ENCODE data around the gene SNAPIN. TPM values are rescaled to one million over a fixed set of nuclear protein-coding genes. Genes with fewer than 3 reads are reported as not detected.

The SNAPIN gene
- total RNA-seq, 4 donors from 2014 or later: 58.9 to 77.4 (median 69.4) TPM

DNA sequence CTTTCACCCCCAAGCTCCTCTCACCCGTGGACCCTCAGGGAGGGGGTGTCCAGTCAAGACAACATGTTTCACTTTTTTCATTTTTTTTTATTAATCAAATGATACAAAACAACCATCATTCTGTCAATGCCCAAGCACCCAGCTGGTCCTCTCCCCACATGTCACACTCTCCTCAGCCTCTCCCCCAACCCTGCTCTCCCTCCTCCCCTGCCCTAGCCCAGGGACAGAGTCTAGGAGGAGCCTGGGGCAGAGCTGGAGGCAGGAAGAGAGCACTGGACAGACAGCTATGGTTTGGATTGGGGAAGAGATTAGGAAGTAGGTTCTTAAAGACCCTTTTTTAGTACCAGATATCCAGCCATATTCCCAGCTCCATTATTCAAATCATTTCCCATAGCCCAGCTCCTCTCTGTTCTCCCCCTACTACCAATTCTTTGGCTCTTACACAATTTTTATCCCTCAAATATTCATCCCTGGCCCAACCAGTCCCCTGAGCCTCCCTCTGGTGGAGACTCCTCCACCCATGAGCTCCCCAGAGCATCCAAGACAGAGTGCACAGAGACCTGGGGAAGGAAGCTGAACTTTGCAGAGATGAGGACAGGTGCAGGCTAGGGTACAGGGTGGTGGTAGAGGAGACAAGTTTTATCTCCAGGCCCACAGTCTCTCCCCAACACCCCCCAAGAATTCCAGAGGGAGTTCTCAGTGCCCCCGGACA is 44.2 kb upstream of the SNAPIN start:
- peak overlapping the region in 1 of 4 donors; percentile 12 for H3K27ac ChIP-seq
- 52 to 100% methylated on average over 1 to 2 of the region's 2 CpGs for WGBS, 2 donors (ENCODE audit: low coverage in 1 of 2)
- ATAC-seq: no peak

DNA sequence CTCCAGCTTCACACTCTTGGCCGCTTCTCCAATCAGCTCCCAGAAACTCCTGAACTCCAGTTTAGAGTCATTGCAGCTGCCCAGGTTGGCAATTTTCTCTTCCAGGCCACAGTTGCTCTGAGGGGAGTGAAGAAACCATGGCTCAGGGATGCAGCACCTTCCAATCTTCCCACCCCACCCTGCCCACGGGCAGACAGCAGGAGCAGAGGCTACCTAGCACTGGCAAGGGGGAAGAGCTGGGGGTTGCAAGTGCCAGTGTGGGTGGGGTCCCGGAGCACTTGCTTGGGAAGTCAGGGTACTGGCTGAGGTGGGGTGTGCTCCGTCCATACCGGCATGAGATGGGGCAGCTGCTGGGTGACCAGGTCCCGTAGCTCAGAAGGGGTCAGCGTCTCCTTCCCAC is 43.6 kb upstream of the SNAPIN start:
- Histone ChIP-seq H3K36me3 (peaks cover 0 to 20% of the 10 kb centered on the region in 2 donors), H3K4me3 (no peak overlapping the region), H3K4me1 (peaks cover 0 to 42% (median 34%) of the 10 kb centered on the region in 3 donors), H3K27ac (peak overlapping the region in 1 of 4 donors; percentile 12), H3K27me3 (no peaks in the 10 kb centered on the region), H3K9me3 (no peaks in the 10 kb centered on the region)
- TF ChIP-seq, protein P1, sequence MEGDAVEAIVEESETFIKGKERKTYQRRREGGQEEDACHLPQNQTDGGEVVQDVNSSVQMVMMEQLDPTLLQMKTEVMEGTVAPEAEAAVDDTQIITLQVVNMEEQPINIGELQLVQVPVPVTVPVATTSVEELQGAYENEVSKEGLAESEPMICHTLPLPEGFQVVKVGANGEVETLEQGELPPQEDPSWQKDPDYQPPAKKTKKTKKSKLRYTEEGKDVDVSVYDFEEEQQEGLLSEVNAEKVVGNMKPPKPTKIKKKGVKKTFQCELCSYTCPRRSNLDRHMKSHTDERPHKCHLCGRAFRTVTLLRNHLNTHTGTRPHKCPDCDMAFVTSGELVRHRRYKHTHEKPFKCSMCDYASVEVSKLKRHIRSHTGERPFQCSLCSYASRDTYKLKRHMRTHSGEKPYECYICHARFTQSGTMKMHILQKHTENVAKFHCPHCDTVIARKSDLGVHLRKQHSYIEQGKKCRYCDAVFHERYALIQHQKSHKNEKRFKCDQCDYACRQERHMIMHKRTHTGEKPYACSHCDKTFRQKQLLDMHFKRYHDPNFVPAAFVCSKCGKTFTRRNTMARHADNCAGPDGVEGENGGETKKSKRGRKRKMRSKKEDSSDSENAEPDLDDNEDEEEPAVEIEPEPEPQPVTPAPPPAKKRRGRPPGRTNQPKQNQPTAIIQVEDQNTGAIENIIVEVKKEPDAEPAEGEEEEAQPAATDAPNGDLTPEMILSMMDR (IDR thresholded peaks at IDR 0.05): no peak
- no peak for TF ChIP-seq EP300 (IDR thresholded peaks at IDR 0.05)
- no peak for TF ChIP-seq POLR2A (IDR thresholded peaks at IDR 0.05)
- no peak for TF ChIP-seq POLR2AphosphoS5 (IDR thresholded peaks at IDR 0.05)
- ATAC-seq: no peak
- no CpG with 5 or more reads among the region's 7 CpGs for WGBS, 2 donors (ENCODE audit: low coverage in 1 of 2)

More for the DNA sequence above, 44.2 kb upstream of the SNAPIN start:
- no peaks in the 10 kb centered on the region for H3K27me3 ChIP-seq
- H3K36me3 ChIP-seq: peaks cover 0 to 14% of the 10 kb centered on the region in 2 donors
- TF ChIP-seq, protein P1 (IDR thresholded peaks at IDR 0.05): no peak
- TF ChIP-seq POLR2AphosphoS5 (IDR thresholded peaks at IDR 0.05) (no peak), EP300 (IDR thresholded peaks at IDR 0.05) (no peak), POLR2A (IDR thresholded peaks at IDR 0.05) (no peak)
- no peak overlapping the region for H3K4me3 ChIP-seq
- H3K4me1 ChIP-seq: peaks cover 0 to 48% (median 39%) of the 10 kb centered on the region in 3 donors
- no peaks in the 10 kb centered on the region for H3K9me3 ChIP-seq

DNA sequence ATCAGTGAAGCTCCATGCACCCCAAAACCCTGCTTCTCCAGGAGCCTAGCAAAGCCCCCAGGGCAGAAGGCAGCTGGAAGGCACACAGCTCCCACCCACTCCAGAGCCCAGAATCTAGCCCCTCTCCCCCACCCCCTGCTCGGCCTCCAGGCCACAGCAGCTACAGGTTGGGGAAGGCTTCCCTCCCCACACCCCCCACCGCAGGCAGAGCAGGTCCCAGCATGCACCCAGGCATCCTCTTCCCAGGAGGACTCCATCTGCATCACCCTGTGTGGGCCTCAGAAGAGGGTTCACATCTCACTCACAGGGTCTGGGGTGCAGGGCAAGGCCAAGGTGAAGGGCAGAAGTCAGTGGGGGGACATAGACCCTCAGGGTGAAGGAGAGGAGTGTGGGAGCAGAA is 43.1 kb upstream of the SNAPIN start:
- Histone ChIP-seq H3K36me3 (peaks cover 0 to 25% of the 10 kb centered on the region in 2 donors), H3K4me3 (no peak overlapping the region), H3K4me1 (peaks cover 0 to 37% (median 31%) of the 10 kb centered on the region in 3 donors), H3K27me3 (no peaks in the 10 kb centered on the region), H3K27ac (no peak overlapping the region), H3K9me3 (no peaks in the 10 kb centered on the region)
- TF ChIP-seq EP300 (IDR thresholded peaks at IDR 0.05): no peak
- TF ChIP-seq, protein P1 (IDR thresholded peaks at IDR 0.05): no peak
- ATAC-seq: no peak
- WGBS, 2 donors (ENCODE audit: low coverage in 1 of 2): no CpG with 5 or more reads among the region's 2 CpGs

DNA sequence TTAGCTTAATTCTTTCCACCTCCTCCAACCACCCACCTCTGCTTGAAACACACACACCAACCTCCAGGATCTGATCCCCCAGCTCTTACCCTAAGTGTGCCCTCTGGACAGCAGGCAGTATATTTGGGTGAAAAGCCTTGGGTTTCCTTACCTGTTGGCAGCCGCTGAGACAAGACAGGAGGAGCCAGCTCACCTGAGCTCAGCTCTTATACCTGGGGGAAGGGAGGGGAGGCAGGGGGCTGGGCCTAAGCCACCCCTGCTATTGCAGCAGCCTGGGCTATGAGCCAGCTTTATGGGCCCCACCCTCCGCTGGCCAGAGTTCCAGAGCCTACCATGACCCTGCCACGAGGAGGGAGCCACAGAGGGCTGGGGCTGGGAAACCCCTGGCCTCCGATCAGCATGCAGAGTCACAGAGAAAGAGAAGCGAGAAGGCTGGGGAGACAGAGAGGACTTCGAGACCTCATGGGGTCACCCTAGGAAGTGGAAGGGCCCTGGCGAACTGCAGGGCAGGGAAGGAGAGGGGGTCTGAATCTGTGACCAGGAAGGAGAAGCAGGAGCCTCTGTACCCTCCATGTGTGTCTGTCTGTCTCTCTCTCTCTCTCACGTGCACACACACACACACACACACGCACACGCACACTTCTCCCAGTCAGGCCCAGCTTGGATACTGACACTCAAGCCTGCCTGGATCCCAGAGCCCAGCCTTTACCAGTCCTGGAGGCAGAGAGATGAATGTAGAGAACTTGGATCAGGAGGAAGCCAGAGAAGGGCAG is 42.2 kb upstream of the SNAPIN start, which contains the start of gene S100A14:
Gene S100A14, minus strand, starts transcription at position 182 of the 773 bp plus-strand sequence. CDS start 467 bp downstream, outside the sequence.
- H3K4me1 ChIP-seq: peaks cover 0 to 28% (median 22%) of the 10 kb centered on the region in 3 donors
- TF ChIP-seq EP300 (IDR thresholded peaks at IDR 0.05) (no peak), POLR2A (IDR thresholded peaks at IDR 0.05) (no peak), POLR2AphosphoS5 (IDR thresholded peaks at IDR 0.05) (no peak)
- TF ChIP-seq, protein P1 (IDR thresholded peaks at IDR 0.05): no peak

More for the DNA sequence above, 42.2 kb upstream of the SNAPIN start, which contains the start of gene S100A14:
- H3K36me3 ChIP-seq: peaks cover 0 to 27% of the 10 kb centered on the region in 2 donors
- no peaks in the 10 kb centered on the region for H3K27me3 ChIP-seq
- H3K9me3 ChIP-seq: no peaks in the 10 kb centered on the region
- no peak for ATAC-seq
- H3K4me3 ChIP-seq: no peak within 1 kb of the TSS
- peak within 1 kb of the TSS in 2 of 4 donors; percentile 53 for H3K27ac ChIP-seq
- 40 to 77% methylated on average over 1 to 2 of the region's 10 CpGs for WGBS, 2 donors (ENCODE audit: low coverage in 1 of 2)

Measured in gastroesophageal sphincter (tissue), 4 donors.